AG10803 (cell line): ENCODE results near the gene DGCR6L.
"Not testable (repeated sequence)": the region's sequence is repeated elsewhere in the genome, so short reads cannot be mapped to it uniquely, and the experiment has no call there.

Experiments
- DNase-seq: peaks from one replicate; pipeline ENCODE4 v3.0.0; 2010; ENCODE audit warnings: low read depth
- H3K4me3 ChIP-seq: 2 replicates; pipeline ENCODE4 v1.5.1; 2011; ENCODE audit warnings: mild to moderate bottlenecking, low read length, control low read depth
- CTCF ChIP-seq: conservative IDR thresholded peaks from 2 replicates; pipeline ENCODE4 v1.5.1; 2011; ENCODE audit warnings: mild to moderate bottlenecking, low read length, control low read depth, inconsistent platforms

The DGCR6L gene

GRCh38 chr22:20290578-20291248, 29.1 kb downstream of the DGCR6L start:
- no peak for DNase-seq
- no peak for TF ChIP-seq CTCF
- H3K4me3 ChIP-seq, result no peak overlapping the region

- TF ChIP-seq CTCF, result no peak
- no peak for DNase-seq
- no peak overlapping the region for H3K4me3 ChIP-seq
Measured at GRCh38 chr22:20290045-20290392, 29.8 kb downstream of the DGCR6L start.

DNA sequence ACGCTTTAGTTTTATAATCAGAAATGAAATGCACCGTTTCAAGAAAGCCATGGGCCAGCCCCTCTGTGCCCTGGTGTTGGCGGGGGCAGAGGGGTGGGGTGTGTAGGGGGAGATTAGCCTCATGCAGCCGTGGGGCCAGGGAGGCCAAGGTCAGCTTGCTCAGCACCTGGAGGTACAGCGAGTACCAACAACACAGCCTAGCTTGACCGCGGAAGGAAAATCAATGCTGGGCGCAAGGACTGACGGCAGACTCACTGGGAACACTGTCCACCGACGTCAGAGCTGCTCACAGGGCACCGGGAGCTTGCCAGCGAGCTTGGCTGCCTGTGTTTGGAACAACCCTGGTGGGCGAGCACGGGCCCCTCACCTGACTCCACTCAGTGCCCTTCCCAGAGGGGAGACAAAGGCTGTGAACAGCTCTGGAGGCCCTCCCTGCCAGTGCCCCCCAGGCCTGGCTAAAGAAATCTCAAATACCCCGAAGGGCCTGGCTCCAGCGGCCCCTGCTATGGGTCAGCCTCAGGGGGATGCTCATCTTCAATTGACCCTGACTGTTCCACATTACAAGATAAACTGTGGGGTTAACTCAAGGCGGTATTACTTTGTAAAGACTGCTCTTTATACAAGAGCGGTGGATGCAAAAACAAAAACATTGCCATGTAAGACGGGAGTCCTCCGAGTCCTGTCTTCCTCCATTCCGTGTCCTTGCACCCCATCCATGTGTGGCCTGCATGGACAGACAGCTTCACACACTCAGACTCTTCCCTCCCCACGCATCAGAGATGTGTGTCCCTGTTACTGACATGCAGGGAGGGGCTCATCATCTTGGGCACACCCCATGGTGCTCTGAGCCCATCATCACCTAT, 30.4 kb downstream of the DGCR6L start:
- H3K4me3 ChIP-seq, DNase-seq: not testable (repeated sequence)

DNA sequence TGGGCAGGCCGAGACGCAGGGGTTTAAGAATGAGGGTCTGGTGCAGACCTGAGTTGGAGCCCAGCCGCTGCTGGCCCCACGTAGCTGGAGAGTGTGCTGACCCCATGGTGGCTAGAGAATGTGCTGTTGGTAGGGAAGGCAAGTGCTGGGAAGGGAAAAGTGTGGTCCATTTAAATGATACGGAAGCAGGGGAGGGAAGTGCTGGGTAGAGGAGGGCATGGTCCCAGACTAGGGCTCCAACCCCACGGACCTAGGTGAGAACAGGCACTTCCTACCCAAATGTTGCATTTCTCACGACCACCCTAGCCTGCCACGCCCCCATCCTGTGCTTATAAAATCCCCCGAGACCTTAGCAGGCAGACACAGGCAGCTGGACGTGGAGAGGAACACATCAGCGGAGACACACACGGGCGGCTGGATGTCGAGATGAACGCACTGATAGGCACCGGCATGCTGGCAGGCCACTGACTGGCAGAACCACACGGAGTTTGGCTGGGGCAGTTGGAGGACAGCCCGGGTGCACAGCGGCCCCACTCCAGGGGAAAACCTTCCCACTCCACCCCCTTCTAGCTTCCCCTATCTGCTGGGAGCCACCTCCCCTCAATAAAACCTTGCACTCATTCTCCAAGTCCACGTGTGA, 33.0 kb downstream of the DGCR6L start:
- DNase-seq, H3K4me3 ChIP-seq: not testable (repeated sequence)

DNA sequence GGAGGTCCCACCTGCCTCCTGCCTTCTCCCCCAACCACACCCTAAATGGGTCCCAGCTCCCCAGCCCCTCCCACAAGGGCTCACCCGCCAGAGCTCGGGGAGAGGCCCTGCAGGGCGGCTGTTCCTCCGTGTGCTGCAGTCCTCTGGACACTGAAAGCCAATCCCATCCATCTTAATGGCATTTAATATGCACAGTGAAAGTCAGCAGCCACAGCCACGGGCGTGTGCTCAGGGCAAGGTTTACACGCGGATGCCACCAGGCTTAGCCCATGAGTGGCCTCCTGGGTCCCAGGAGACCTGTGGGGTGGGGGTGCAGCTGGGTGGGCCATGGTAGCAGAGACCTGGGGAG, 33.6 kb downstream of the DGCR6L start:
- H3K4me3 ChIP-seq, DNase-seq: not testable (repeated sequence)

DNA sequence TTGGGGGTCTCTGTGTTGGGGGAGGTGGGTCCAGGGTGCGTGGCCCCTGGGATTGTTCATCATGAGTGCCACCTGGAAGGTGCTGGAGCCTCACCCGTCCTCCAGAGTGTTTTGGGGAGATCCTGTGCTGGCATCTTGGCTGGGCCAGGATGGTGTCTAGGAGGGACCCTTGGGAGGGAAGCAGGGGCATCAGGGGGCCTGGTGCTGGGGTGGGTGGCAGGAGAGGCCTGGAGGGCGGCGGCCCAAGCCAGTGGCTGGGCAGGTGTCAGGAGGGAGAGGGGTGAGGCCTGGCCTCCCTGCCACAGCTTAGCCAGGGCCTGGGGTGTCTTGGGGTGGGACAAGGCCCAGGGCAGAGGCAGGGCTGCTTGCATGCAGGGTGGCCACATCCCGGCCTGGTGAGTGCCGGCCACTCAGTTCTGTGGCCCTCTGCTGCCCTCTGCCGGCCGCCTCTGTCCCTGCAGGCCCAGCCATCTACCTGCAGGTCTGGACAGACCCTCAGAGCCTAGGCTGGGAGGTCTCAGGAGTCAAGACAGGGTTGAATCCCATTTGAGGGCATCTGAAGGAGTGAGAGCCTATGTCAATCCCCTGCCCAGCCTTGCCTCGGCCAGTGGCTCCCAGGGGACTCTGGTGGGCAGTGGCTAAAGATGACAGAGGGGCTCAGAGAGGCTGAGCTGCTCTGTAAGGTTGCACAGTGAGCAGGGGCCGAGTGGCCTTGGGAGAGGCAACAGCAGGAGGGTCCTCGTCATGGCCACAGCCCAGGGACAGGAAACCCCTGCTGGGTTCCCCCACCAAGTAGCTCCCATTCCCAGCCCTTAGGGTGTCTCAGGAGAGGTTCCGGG, 34.2 kb downstream of the DGCR6L start:
- DNase-seq, result peak; percentile 27
- TF ChIP-seq CTCF, result peak; percentile 75
- H3K4me3 ChIP-seq, result not testable (repeated sequence)

DNA sequence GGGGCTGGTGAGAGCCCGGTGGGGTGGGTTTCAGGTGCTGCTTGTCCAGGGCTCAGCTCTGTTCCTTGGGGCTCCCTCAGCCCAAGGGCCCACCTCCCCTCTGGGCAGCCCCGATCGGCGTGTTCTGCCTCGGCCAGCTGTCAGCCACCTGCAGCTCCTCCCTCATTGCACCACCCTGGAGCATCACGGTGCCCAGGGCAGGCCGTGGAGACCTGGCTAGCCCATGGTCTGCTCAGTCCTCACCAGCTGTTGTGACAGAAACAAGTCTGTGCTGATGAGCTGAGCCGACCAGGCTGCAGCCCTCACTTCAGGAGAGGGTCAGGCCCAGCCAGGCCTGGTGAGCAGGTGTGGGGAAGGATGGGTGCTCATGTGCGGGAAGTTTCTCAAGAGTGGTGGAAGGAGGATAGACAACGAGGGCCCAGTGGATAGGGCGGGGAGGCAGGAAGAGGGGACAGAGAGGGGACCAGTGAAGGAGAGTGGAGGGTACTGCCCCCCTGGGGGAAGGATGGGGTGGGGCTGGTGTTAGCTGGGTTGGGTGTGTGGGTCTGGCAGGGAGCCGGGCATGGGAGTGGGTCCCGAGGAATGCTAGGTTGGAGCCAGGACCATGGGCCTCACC, 35.3 kb downstream of the DGCR6L start:
- DNase-seq, result no peak
- TF ChIP-seq CTCF, result no peak
- H3K4me3 ChIP-seq, result no peak overlapping the region

DNA sequence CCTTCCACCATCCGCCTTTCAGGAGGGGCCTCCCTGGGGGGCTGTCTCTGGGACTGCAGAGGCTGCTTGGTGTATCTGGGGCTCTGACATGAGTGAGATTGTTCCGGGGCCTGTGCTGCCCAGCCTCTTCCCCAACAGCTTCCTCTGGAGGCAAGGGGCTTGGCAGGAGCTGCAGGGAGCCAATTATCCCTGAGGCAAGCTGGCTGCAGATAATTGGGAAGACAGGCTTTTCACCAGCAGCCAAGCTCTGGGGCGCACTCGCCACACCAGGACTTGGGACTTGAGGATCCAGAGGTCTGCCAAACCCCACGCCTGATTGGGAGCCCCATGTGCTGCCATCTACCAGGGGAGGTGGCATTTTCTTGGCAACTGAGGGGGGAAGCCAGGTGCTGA, 36.2 kb downstream of the DGCR6L start:
- TF ChIP-seq CTCF, result no peak
- no peak overlapping the region for H3K4me3 ChIP-seq
- no peak for DNase-seq
